NCI-H146 treated with DMSO at 0.1 percent for 48 hours (cell line): ENCODE measurements around the gene NME7.
"Not testable (repeated sequence)": the region's sequence is repeated elsewhere in the genome, so short reads cannot be mapped to it uniquely, and the experiment has no call there.

Experiments
- DNase-seq: peaks from one replicate; lab custom pipeline; 2025; ENCODE audit not compliant: unreplicated experiment; lab: John Stamatoyannopoulos, UW

Gene NME7, protein sequence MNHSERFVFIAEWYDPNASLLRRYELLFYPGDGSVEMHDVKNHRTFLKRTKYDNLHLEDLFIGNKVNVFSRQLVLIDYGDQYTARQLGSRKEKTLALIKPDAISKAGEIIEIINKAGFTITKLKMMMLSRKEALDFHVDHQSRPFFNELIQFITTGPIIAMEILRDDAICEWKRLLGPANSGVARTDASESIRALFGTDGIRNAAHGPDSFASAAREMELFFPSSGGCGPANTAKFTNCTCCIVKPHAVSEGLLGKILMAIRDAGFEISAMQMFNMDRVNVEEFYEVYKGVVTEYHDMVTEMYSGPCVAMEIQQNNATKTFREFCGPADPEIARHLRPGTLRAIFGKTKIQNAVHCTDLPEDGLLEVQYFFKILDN

GRCh38 chr1:169367686-169368405 lies at the start of gene NME7, which contains the start of gene BLZF1:
NME7 (minus strand) TSS chr1:169367797; CDS start chr1:169367710, 87 bp downstream.
BLZF1 (plus strand) TSS chr1:169368195; CDS start chr1:169369523, 1,328 bp downstream.
- DNase-seq: peak; percentile 94

DNA sequence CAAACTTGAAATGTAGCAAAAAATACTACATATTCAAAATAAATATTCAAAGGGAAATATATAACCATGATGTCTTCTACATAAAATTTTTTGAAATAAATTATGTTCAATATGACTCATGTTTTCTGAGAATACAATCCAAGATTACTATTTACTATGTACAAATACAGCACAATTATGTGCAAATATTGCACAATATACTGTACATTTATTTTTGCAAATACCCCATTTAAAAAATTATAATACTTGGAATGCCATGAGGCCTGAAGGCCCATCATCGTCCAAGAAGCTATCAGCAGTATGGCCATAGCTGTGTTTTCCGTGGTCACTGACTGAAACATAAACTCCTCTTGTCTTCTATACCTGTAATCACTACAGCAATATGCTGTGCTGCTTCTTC lies 47.4 kb upstream of the NME7 start:
- no peak for DNase-seq

DNA sequence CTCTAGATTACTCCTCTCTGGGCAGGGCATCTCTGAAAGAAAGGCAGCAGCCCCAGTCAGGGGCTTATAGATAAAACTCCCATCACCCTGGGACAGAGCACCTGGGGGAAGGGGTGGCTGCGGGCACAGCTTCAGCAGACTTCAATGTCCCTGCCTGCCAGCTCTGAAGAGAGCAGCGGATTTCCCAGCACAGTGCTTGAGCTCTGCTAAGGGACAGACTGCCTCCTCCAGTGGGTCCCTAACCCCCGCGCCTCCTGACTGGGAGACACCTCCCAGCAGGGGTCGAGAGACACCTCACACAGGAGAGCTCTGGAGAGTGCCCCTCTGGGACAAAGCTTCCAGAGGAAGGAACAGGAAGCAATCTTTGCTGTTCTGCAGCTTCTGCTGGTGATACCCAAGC lies 40.7 kb upstream of the NME7 start:
- DNase-seq: not testable (repeated sequence)

DNA sequence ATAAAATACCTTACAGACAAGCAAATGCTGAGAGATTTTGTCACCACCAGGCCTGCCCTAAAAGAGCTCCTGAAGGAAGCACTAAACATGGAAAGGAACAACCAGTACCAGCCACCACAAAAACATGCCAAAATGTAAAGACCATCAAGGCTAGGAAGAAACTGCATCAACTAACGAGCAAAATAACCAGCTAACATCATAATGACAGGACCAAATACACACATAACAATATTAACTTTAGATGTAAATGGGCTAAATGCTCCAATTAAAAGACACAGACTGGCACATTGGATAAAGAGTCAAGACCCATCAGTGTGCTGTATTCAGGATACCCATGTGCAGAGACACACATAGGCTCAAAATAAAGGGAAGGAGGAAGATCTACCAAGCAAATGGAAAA lies 35.0 kb upstream of the NME7 start:
- not testable (repeated sequence) for DNase-seq

DNA sequence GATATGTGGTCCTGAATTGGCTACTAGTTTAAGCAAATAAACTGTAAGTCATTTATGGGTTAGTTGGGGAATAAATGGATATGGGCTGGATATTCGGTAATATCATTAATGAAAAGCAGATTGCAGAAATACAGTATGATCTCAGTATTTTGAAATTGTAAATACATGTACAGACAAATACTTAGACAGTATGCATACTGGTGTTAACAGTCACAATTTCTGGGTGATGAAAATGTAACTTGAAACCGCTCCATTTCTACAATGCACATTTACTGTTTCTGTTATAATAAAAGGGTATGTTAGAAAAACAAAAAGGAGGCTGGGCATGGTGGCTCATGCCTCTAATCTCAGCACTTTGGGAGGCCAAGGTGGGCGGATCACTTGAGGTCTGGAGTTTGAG lies 28.4 kb upstream of the NME7 start:
- no peak for DNase-seq

GRCh38 chr1:169392406-169392805 lies 24.8 kb upstream of the NME7 start:
- no peak for DNase-seq

GRCh38 chr1:169390303-169390702 lies 22.7 kb upstream of the NME7 start:
- no peak for DNase-seq

DNA sequence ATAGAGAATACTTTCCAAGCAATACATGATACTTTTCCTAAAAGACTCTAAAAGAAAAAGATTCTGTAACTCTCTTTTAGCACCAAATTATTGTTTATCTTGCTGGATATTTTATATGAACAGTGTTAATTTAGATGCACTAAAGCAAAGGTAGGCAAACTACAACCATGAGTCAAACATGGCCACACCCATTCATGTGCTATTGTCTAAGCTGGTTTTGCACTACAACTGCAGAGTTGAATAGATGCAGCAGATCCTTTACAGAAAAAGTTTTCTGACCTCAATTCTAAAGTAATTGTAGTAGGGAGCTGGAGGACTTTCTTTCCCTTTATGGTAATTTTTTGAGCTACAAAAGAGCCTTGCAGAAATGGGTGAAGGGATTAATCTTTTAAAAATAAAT lies 19.8 kb upstream of the NME7 start:
- no peak for DNase-seq

DNA sequence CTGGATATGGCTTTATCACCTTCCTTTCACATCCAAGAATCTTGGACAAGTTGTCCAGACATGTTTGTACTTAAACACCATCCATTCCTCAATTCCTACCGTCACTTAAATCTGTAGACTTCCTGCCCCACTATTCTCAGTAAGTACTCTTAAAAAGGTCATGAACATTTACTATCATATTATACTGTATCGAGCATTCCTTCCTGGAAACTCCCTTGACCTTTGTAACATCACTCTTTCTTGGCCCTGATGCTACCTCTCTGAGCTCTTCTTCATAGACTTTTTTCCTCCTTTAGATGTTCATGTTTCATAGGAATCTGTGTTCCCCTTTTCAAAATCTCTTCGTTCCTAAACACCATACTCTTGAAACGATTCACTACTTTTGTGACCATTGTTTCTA lies 15.9 kb upstream of the NME7 start:
- DNase-seq: no peak

DNA sequence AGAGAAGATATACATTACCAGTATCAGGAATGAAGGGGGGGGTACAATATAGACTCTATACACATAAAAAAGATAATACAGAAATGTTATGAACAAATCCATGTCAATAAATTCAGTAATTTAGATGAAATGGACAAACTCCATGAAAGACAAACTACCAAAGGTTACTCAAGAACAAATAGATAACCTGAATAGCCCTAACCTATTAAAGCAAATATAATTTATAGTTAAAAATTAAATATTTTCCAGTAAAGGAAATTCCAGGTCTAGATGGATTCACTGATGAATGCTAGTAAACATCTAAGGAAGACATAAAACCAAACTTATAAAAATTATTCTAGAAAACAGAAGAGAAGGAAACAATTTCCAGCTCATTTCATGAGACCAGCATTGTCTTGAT lies 13.6 kb upstream of the NME7 start:
- no peak for DNase-seq

GRCh38 chr1:169371404-169371803 lies 3.8 kb upstream of the NME7 start:
- DNase-seq: no peak

DNA sequence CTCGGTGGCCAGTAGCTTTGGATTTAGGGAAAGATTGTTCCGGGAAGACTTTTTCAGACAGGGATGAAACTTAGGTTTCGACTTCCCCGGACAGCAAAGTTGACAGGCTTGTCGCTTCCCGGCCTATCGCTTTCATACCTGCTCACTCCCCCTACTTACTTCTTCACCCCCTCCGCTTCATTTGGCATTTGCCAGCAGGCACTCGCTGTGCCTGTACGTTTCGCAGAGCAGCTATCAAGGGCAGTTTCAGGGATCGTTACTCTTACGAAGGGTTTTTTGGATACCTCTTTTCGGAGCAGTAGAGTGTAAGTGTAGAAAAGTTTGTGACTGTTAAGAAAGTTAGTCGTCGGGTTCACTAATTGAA lies 791 bp upstream of the NME7 start:
- peak; percentile 18 for DNase-seq

DNA sequence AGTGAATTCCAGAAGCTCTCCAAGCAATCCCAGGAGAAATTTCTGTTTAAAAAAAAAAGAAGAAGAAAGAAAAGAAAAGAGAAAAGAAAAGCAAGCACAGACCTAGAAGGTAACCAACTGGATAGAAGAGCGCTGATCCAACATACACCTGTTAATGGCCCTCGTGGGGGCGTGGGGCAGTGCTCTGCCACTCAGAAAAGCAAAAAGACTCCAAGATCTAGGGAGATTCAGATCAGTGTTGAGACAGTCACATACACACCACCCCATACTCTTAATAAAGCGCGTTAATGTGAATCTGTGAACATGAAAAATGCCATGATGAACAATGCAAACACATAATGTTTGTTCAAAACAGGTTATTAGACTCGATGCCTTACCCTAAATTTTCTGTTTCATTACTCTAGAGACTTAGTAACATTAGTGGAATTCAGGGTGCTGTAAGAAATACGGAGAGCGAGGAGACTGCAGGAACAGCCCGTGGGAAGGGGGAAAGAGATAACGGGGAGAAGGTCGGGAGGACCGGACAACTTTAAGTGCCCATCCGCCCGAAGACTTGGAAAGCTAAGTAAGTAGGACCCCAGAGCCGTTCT lies 406 bp downstream of the NME7 start:
- no peak for DNase-seq

DNA sequence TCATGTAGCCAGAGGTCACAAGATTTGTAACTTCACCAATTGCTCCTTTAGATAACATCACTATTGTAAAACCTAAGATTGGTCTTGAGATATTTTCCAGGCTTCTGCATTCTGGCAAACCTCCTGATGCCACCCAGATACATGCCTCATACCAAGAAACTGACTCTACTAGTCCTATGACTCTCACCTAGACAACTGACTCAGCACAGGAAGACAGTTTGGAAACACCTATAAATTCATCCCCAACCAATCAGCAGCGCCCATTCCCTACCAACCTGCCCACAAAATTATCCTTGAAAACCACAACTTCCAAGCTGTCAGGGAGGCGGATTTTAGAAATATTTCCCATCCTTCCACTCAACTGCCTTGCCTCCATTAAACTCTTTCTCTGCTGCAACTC lies 2.6 kb downstream of the NME7 start:
- no peak for DNase-seq

DNA sequence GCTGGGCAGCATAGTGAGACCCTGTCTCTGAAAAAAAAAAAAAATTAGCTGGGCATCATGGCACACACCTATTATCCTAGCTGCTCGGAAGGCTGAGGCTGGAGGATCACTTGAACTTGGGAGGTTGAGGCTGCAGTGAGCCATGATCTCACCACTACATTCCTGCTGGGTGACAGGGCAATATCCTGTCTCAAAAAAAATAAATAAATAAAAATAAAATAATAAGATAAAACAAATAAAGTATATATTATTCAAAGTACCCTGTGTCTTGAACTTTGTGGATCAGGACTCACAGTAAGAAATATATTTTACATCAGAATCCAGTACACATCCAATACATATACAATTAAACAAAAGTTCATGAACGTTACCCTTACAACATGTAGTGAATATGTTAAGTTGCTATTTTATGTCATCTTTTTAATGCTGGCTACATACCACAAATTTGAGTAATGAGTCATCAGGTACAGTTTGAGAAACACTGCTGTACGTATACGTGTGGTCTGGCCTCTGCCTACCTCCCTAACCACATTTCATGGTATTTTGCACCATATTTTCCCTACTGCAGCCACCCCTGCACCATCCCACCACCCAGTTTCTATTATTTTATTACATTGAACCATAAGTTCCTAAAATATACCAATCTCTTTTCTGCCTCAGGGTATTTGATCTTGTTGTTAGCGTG lies 4.4 kb downstream of the NME7 start:
- no peak for DNase-seq

- DNase-seq: no peak
Measured at GRCh38 chr1:169361281-169361680, 6.3 kb downstream of the NME7 start.

DNA sequence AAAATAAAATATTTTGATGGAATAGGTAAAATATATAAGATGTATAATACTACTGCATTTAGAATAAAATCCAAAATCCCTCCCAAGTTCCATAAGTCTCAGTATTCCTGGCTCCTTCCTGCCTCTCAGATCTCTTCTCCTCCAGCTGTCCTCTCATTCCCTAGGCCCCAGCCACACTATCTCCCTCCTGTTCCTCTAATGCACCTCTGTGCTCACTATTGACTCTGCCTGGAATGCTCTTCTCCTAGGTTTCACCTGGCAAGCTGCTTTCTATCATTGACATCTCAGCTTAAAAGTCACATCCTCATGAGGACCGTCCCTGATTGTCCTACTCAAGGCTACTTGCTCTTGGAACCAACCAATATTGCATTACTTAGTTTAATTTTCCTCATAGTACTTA lies 7.2 kb downstream of the NME7 start:
- DNase-seq: no peak

GRCh38 chr1:169348383-169349036 lies 19.1 kb downstream of the NME7 start:
- DNase-seq: peak; percentile 43

DNA sequence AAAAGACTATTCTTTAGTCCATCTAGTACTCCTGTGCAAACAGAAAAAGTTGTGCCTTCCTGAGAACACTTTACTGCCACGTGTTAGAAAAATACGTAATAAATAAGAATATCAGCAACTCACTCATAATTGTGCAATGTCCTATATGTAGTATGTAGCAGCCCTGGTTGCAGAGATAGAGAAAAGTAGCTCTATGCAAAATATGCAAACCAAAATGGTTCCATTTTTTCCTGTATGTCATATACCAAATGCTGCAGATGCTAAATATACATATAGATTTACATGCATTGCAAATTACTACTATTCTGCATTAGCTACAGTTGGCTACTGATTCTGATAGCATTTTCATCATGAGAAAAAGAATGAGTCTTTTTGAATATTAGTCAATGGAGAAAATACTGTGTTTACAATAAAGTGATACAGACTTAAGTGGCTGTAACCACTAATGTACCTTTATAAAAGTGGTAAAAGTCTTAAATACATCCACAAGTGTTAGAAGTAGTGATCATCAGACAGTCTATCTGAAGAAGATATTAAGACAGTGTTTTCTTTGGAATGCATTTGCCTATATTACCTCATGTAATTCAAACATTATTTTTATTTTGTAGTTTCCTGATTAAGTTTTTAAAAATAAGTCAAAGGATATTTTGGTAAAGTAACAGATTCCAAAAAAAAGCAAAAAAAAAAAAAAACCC lies 19.8 kb downstream of the NME7 start:
- DNase-seq: no peak

DNA sequence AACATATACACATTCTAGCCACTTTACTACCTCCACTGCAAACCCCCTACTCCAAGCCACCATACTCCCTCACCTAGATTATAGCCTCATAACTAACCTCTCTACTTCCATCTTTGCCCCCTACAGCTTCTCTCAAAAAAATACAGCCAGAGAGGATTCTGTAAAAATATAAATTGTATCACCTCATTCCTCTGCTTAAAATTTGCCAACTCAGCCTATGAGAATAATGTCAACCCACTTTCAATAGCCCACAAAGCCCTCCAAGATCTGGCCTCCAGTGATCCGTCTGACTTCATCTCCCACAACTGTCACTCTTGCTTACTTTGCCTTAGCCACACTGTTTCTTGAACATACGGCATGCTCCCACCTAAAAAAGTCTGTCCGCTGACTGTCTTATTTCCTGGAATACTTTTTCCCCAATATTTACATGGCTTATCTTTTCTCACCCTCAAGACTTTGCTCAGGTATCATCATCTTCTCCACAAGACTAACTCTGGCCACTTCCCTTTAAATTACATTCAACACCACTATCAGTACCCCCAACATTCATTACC lies 21.5 kb downstream of the NME7 start:
- DNase-seq: no peak
